Suprapubic skin (tissue), 4 donors: ENCODE measurements around the gene GCNA. TPM values are rescaled to one million over a fixed set of nuclear protein-coding genes. Genes with fewer than 3 reads are reported as not detected.

Source experiments
- DNase-seq, 2 donors: peaks; one replicate each; pipeline ENCODE4 v3.0.0-alpha.2; 2019; ENCODE audit warnings: low spot score in 2 of 2
- H3K27ac ChIP-seq: fragments of 200-600 bp; sonication (generic); one replicate; pipeline ENCODE4 v1.5.1; 2019
- H3K27me3 ChIP-seq: fragments of 200-600 bp; sonication (generic); one replicate; pipeline ENCODE4 v1.5.1; 2019
- H3K36me3 ChIP-seq: fragments of 200-600 bp; sonication (generic); one replicate; pipeline ENCODE4 v1.5.1; 2019
- H3K4me1 ChIP-seq: fragments of 200-600 bp; sonication (generic); one replicate; pipeline ENCODE4 v1.5.1; 2019
- H3K4me3 ChIP-seq: fragments of 200-600 bp; sonication (generic); one replicate; pipeline ENCODE4 v1.5.1; 2019; ENCODE audit warnings: mild to moderate bottlenecking
- H3K9me3 ChIP-seq: fragments of 200-600 bp; sonication (generic); one replicate; pipeline ENCODE4 v1.5.1; 2019
- CTCF ChIP-seq, 2 donors: fragments of 200-600 bp in 1 of 2; fragments of 450-650 bp in 1 of 2; sonication (generic) in 1 of 2; IDR thresholded peaks; one replicate each; pipeline ENCODE4 v1.5.1; 2016 to 2019; ENCODE audit warnings: antibody characterized with exemption in 2 of 2, mild to moderate bottlenecking in 1 of 2, moderate library complexity in 1 of 2
- EP300 ChIP-seq: sonication (generic); formaldehyde crosslinking; IDR thresholded peaks from one replicate; pipeline ENCODE4 v1.6.1; 2017; ENCODE audit warnings: antibody characterized with exemption
- POLR2A ChIP-seq, 2 donors: fragments of 450-650 bp; IDR thresholded peaks; one replicate each; pipeline ENCODE4 v1.6.1; 2017; ENCODE audit warnings: antibody characterized with exemption in 2 of 2, mild to moderate bottlenecking in 2 of 2, moderate library complexity in 2 of 2
- POLR2AphosphoS5 ChIP-seq, 3 donors: sonication (generic); formaldehyde crosslinking; IDR thresholded peaks; one replicate each; pipeline ENCODE4 v1.6.1; 2017; ENCODE audit warnings: antibody characterized with exemption in 3 of 3
- WGBS: methylation state at CpG from one replicate; pipeline ENCODE4 v1.1.5; 2018; 5-methylcytosine and 5-hydroxymethylcytosine counted together
- total RNA-seq, 4 donors: library from RNA; depleted of rRNA; stranded (reverse); fragments of >200 nt; gene quantifications; one replicate each; pipeline ENCODE4 v1.1.0, GENCODE V29; 2016

GCNA gene
- total RNA-seq, 4 donors from 2014 or later, result 0.47 to 5.5 (median 0.99) TPM

- Histone ChIP-seq H3K36me3 (peaks cover 38% of the 10 kb centered on the region), H3K9me3 (no peaks in the 10 kb centered on the region), H3K27me3 (no peaks in the 10 kb centered on the region), H3K27ac (no peak overlapping the region), H3K4me3 (no peak overlapping the region), H3K4me1 (no peaks in the 10 kb centered on the region)
- DNase-seq, result no peak
- WGBS, result 82% methylated on average over 2 of the region's 2 CpGs
- TF ChIP-seq POLR2A (IDR thresholded peaks at IDR 0.05) (no peak), POLR2AphosphoS5 (IDR thresholded peaks at IDR 0.05) (no peak), EP300 (no peak), CTCF (IDR thresholded peaks at IDR 0.05) (no peak)
Observed at GRCh38 chrX:71599965-71600364, 21.7 kb downstream of the GCNA start.

- Histone ChIP-seq H3K9me3 (no peaks in the 10 kb centered on the region), H3K4me3 (no peak overlapping the region), H3K36me3 (peaks cover 47% of the 10 kb centered on the region), H3K27ac (no peak overlapping the region), H3K4me1 (no peaks in the 10 kb centered on the region), H3K27me3 (no peaks in the 10 kb centered on the region)
- TF ChIP-seq POLR2A (IDR thresholded peaks at IDR 0.05), result no peak
- no peak for TF ChIP-seq CTCF (IDR thresholded peaks at IDR 0.05)
- TF ChIP-seq POLR2AphosphoS5 (IDR thresholded peaks at IDR 0.05), result no peak
- TF ChIP-seq EP300, result no peak
- 93% methylated on average over 33 of the region's 33 CpGs for WGBS
- DNase-seq, result no peak
Observed at GRCh38 chrX:71603618-71604017, 25.4 kb downstream of the GCNA start.

DNA sequence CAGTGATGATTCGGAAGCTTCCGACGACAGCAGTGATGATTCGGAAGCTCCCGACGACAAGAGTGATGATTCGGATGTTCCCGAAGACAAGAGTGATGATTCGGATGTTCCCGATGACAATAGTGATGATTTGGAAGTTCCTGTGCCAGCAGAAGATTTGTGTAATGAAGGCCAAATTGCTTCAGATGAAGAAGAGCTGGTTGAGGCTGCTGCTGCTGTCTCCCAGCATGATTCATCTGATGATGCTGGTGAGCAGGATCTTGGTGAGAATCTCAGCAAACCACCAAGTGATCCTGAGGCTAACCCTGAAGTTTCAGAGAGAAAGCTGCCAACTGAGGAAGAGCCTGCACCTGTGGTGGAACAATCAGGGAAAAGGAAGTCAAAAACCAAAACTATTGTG lies 25.9 kb downstream of the GCNA start:
- H3K27ac ChIP-seq, result no peak overlapping the region
- TF ChIP-seq POLR2AphosphoS5 (IDR thresholded peaks at IDR 0.05), result no peak
- TF ChIP-seq EP300, result no peak
- TF ChIP-seq POLR2A (IDR thresholded peaks at IDR 0.05), result no peak
- no peak for TF ChIP-seq CTCF (IDR thresholded peaks at IDR 0.05)
- H3K27me3 ChIP-seq, result no peaks in the 10 kb centered on the region
- H3K36me3 ChIP-seq, result peaks cover 44% of the 10 kb centered on the region
- no peak for DNase-seq
- H3K4me3 ChIP-seq, result no peak overlapping the region
- H3K9me3 ChIP-seq, result no peaks in the 10 kb centered on the region
- H3K4me1 ChIP-seq, result no peaks in the 10 kb centered on the region
- WGBS, result 88% methylated on average over 10 of the region's 10 CpGs

DNA sequence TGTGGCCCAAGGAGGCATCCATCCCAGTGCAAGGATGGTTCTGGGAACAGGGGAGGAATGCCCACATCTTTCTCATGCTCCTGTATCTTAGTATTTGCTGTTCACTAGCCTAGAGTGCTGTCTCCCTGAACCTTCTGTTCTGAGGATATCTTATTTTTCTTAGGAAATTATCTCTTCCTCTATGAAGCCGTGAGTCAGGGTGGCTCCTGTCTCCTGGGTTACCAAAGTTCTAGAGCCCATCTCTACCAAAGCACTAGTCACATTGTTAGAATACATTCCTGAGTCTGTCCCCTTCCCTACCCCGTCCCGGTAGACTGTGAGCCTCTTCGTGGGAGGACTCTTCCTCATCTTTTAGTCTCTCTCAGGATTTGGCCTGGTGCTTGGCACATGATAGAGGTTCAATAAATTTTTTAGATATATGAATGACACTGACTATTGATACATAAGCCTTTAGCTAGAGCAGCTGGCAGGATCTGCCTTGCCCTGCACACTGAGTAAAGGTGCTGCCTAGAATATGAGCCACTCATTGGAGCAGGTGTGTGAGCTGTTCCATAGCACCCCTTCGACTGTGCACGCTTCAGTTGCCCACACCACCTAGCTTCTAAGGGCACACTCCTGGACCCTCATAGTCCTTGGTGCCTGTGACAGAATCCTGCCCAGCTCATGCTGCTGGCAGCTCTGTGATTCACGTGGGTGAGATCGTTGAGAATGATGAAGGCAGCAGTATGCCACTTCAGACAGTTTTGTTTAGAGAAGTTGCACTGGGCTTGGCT lies 26.7 kb downstream of the GCNA start:
- WGBS, result 93% methylated on average over 8 of the region's 8 CpGs
- H3K36me3 ChIP-seq, result peaks cover 46% of the 10 kb centered on the region

More for the DNA sequence above, 26.7 kb downstream of the GCNA start:
- Histone ChIP-seq H3K4me3 (no peak overlapping the region), H3K27me3 (no peaks in the 10 kb centered on the region), H3K4me1 (no peaks in the 10 kb centered on the region), H3K9me3 (no peaks in the 10 kb centered on the region), H3K27ac (no peak overlapping the region)
- DNase-seq, result no peak
- TF ChIP-seq EP300 (no peak), CTCF (IDR thresholded peaks at IDR 0.05) (no peak), POLR2AphosphoS5 (IDR thresholded peaks at IDR 0.05) (no peak), POLR2A (IDR thresholded peaks at IDR 0.05) (no peak)
